H1 (cell line): ENCODE measurements around the gene PTPN9. TPM values are rescaled to one million over a fixed set of nuclear protein-coding genes. Genes with fewer than 3 reads are reported as not detected.

ENCODE experiments used
- CTCF ChIA-PET: fragments of 300-600 bp; sonication (Branson Sonifier 250); formaldehyde crosslinking; loops from one replicate; lab custom pipeline; 2021; ENCODE audit not compliant: partially characterized antibody; lab: Charles Lee
- POLR2A ChIA-PET: fragments of 300-600 bp; sonication (Branson Sonifier 250); formaldehyde crosslinking; loops from one replicate; lab custom pipeline; 2021; ENCODE audit warnings: inconsistent platforms; ENCODE audit not compliant: partially characterized antibody; lab: Charles Lee
- DNase-seq, 2 experiments: peaks; one replicate each; pipeline versions ENCODE4 v3.0.0 to v3.0.0-alpha.2; 2010 to 2022; ENCODE audit warnings: low spot score in 2 of 2, low read depth in 1 of 2, mixed read lengths in 1 of 2
- FAIRE-seq: peaks from 2 replicates; lab custom pipeline; 2011; peaks lifted over from hg19 to GRCh38; lab: Jason Lieb, UNC
- H2AFZ ChIP-seq: 2 replicates; pipeline ENCODE4 v1.8.1; 2012; ENCODE audit warnings: low read length, inconsistent platforms
- H2AK5ac ChIP-seq: 2 replicates; pipeline ENCODE4 v1.6.1; 2013; ENCODE audit warnings: low read depth, low read length
- H2BK120ac ChIP-seq: replicated peaks from 2 replicates; pipeline ENCODE3; 2013; ENCODE audit warnings: low read depth, low read length, inconsistent platforms
- H2BK12ac ChIP-seq: 2 replicates; pipeline ENCODE4 v1.6.1; 2013; ENCODE audit warnings: low read depth, low read length
- H2BK15ac ChIP-seq: 2 replicates; pipeline ENCODE4 v1.6.1; 2013; ENCODE audit warnings: low read length
- H2BK20ac ChIP-seq: 2 replicates; pipeline ENCODE4 v1.6.1; 2013; ENCODE audit warnings: low read length
- H2BK5ac ChIP-seq: 2 replicates; pipeline ENCODE4 v1.6.1; 2013; ENCODE audit warnings: low read depth, low read length
- H3K14ac ChIP-seq: 2 replicates; pipeline ENCODE4 v1.6.1; 2013; ENCODE audit warnings: inconsistent platforms; ENCODE audit not compliant: insufficient read length
- H3K18ac ChIP-seq: 2 replicates; pipeline ENCODE4 v1.6.1; 2013; ENCODE audit warnings: low read length; ENCODE audit errors: extremely low read depth
- H3K23ac ChIP-seq: 2 replicates; pipeline ENCODE4 v1.6.1; 2013; ENCODE audit warnings: inconsistent platforms; ENCODE audit not compliant: insufficient read length
- H3K23me2 ChIP-seq: 2 replicates; pipeline ENCODE4 v1.6.1; 2013; ENCODE audit warnings: low read depth, low read length
- H3K27ac ChIP-seq: 2 replicates; pipeline ENCODE4 v1.6.1; 2011; ENCODE audit warnings: low read depth, low read length, inconsistent platforms
- H3K27me3 ChIP-seq, 4 experiments: replicated peaks in 1 of 4; 1 replicate in 1 of 4; 2 replicates in 3 of 4; pipeline versions ENCODE4 v1.6.1 to v1.8.1; 2011 to 2013; ENCODE audit warnings: low read length in 3 of 4, mild to moderate bottlenecking in 3 of 4, inconsistent platforms in 2 of 4, mixed read lengths in 2 of 4, moderate library complexity in 1 of 4; ENCODE audit not compliant: control insufficient read depth in 3 of 4, insufficient read depth in 3 of 4; ENCODE audit errors: extremely low read depth in 1 of 4
- H3K36me3 ChIP-seq, 4 experiments: 2 replicates each; pipeline versions ENCODE4 v1.6.1 to v1.8.1; 2011 to 2013; ENCODE audit warnings: mild to moderate bottlenecking in 4 of 4, low read length in 3 of 4, moderate library complexity in 2 of 4, control low read depth in 1 of 4, inconsistent platforms in 1 of 4; ENCODE audit not compliant: insufficient read depth in 4 of 4, control insufficient read depth in 2 of 4
- H3K4ac ChIP-seq: replicated peaks from 2 replicates; pipeline ENCODE3; 2013; ENCODE audit warnings: low read length, low read depth, mixed read lengths, inconsistent platforms; ENCODE audit not compliant: insufficient read length
- H3K4me1 ChIP-seq, 4 experiments: replicated peaks in 1 of 4; 1 replicate in 1 of 4; 2 replicates in 3 of 4; pipeline versions ENCODE4 v1.6.1 to v1.8.1; 2011 to 2013; ENCODE audit warnings: low read length in 3 of 4, inconsistent platforms in 2 of 4, mixed read lengths in 1 of 4; ENCODE audit not compliant: insufficient read depth in 4 of 4, control insufficient read depth in 3 of 4
- H3K4me2 ChIP-seq, 2 experiments: 2 replicates each; pipeline versions ENCODE4 v1.6.1 to v1.8.1; 2011 to 2013; ENCODE audit warnings: low read depth in 2 of 2, low read length in 2 of 2, control low read depth in 1 of 2, inconsistent platforms in 1 of 2, mild to moderate bottlenecking in 1 of 2; ENCODE audit not compliant: insufficient read depth in 1 of 2
- H3K4me3 ChIP-seq, 4 experiments: fragments of 200-600, 300-600 bp in 1 of 4; sonication (generic), shearing (Covaris generic), sonication (Bioruptor Twin) in 1 of 4; 2 replicates each; pipeline versions ENCODE4 v1.5.1 to v1.8.1; 2011 to 2016; ENCODE audit warnings: low read length in 4 of 4, low read depth in 3 of 4, control low read depth in 2 of 4, inconsistent platforms in 2 of 4, mild to moderate bottlenecking in 2 of 4, mixed read lengths in 1 of 4, moderate library complexity in 1 of 4; ENCODE audit not compliant: insufficient read depth in 2 of 4; ENCODE audit errors: extremely low read depth in 1 of 4
- H3K56ac ChIP-seq: replicated peaks from 2 replicates; pipeline ENCODE3; 2013; ENCODE audit warnings: low read depth, mild to moderate bottlenecking, mixed read lengths, low read length, inconsistent platforms; ENCODE audit not compliant: insufficient read length
- H3K79me1 ChIP-seq: 2 replicates; pipeline ENCODE4 v1.6.1; 2013; ENCODE audit warnings: low read depth, low read length, control low read depth
- H3K79me2 ChIP-seq, 2 experiments: 2 replicates each; pipeline versions ENCODE4 v1.6.1 to v1.8.1; 2012 to 2013; ENCODE audit warnings: low read length in 2 of 2, mild to moderate bottlenecking in 2 of 2, inconsistent platforms in 1 of 2; ENCODE audit not compliant: insufficient read depth in 2 of 2, control insufficient read depth in 1 of 2
- H3K9ac ChIP-seq, 4 experiments: replicated peaks in 1 of 4; 1 replicate in 1 of 4; 2 replicates in 3 of 4; pipeline versions ENCODE4 v1.6.1 to v1.8.1; 2011 to 2013; ENCODE audit warnings: low read depth in 3 of 4, low read length in 3 of 4, control low read depth in 2 of 4, mild to moderate bottlenecking in 2 of 4, moderate library complexity in 2 of 4, inconsistent platforms in 1 of 4; ENCODE audit errors: extremely low read depth in 1 of 4
- H3K9me3 ChIP-seq, 2 experiments: 2 replicates each; pipeline versions ENCODE4 v1.6.1 to v1.8.1; 2012 to 2013; ENCODE audit warnings: mild to moderate bottlenecking in 2 of 2, moderate library complexity in 2 of 2, control low read depth in 1 of 2, inconsistent platforms in 1 of 2, low read depth in 1 of 2, low read length in 1 of 2, mixed read lengths in 1 of 2; ENCODE audit not compliant: insufficient read depth in 2 of 2
- H4K20me1 ChIP-seq, 2 experiments: replicated peaks in 1 of 2; 2 replicates each; pipeline versions ENCODE3 to v1.8.1; 2011 to 2013; ENCODE audit warnings: inconsistent platforms in 2 of 2, low read length in 2 of 2, mild to moderate bottlenecking in 1 of 2; ENCODE audit not compliant: insufficient read depth in 2 of 2, control insufficient read depth in 1 of 2
- H4K5ac ChIP-seq: 2 replicates; pipeline ENCODE4 v1.6.1; 2013; ENCODE audit warnings: low read length, low read depth, mixed read lengths, inconsistent platforms; ENCODE audit not compliant: insufficient read length
- H4K8ac ChIP-seq: 2 replicates; pipeline ENCODE4 v1.8.0; 2013; ENCODE audit warnings: mild to moderate bottlenecking, moderate library complexity, low read length, inconsistent platforms; ENCODE audit not compliant: insufficient read depth; ENCODE audit errors: extremely low read depth
- H4K91ac ChIP-seq: replicated peaks from 2 replicates; pipeline ENCODE3; 2013; ENCODE audit warnings: low read length, mixed read lengths, inconsistent platforms; ENCODE audit not compliant: insufficient read length
- CBX8 ChIP-seq: fragments of 300-800, 300-1000 bp; sonication (generic); IDR thresholded peaks from 2 replicates; pipeline ENCODE4 v1.7.1; 2016; ENCODE audit warnings: low read depth, low read length, borderline replicate concordance
- EP300 ChIP-seq, 2 experiments: IDR thresholded peaks; 1 replicate in 1 of 2; 2 replicates in 1 of 2; pipeline ENCODE4 v1.6.1; 2011 to 2012; ENCODE audit warnings: low read depth in 2 of 2, low read length in 2 of 2, mild to moderate bottlenecking in 2 of 2, borderline replicate concordance in 1 of 2, inconsistent platforms in 1 of 2, moderate library complexity in 1 of 2
- EZH2 ChIP-seq: fragments of 200-600 bp; sonication (generic); IDR thresholded peaks from 2 replicates; pipeline ENCODE4 v1.7.1; 2012; ENCODE audit warnings: low read depth, mild to moderate bottlenecking, moderate library complexity, low read length, inconsistent platforms; ENCODE audit not compliant: severe bottlenecking
- HDAC6 ChIP-seq: IDR thresholded peaks from one replicate; pipeline ENCODE4 v1.7.1; 2012; ENCODE audit warnings: low read depth, mild to moderate bottlenecking, inconsistent platforms, low read length, moderate library complexity
- SIX5 ChIP-seq: IDR thresholded peaks from 2 replicates; pipeline ENCODE4 v1.6.1; 2011; ENCODE audit warnings: mild to moderate bottlenecking, low read depth, low read length
- TAF1 ChIP-seq: IDR thresholded peaks from 2 replicates; pipeline ENCODE4 v1.6.1; 2011; ENCODE audit warnings: mild to moderate bottlenecking, low read depth, low read length
- TAF7 ChIP-seq: optimal IDR thresholded peaks from 2 replicates; pipeline ENCODE3; 2011; ENCODE audit warnings: low read depth, mild to moderate bottlenecking, inconsistent platforms, low read length, moderate library complexity, borderline replicate concordance
- WGBS, 2 experiments: shearing (Covaris generic) in 1 of 2; methylation state at CpG; one replicate each; pipeline versions ENCODE4 v1.1.6 to v1.1.7; 2013 to 2015; ENCODE audit warnings: low lambda C conversion rate in 2 of 2, mixed read lengths in 2 of 2, inconsistent platforms in 1 of 2, low coverage in 1 of 2, missing lambda C conversion rate in 1 of 2; ENCODE audit not compliant: insufficient replicate concordance in 2 of 2, insufficient coverage in 1 of 2, insufficient read length in 1 of 2; ENCODE audit errors: extremely low coverage in 1 of 2, missing lambda C conversion rate in 1 of 2; 5-methylcytosine and 5-hydroxymethylcytosine counted together
- polyA plus RNA-seq, 7 experiments: library from polyadenylated mRNA; depleted of rRNA in 3 of 7; stranded (reverse) in 5 of 7; unstranded in 2 of 7; fragments of >200 nt in 5 of 7; fragments of 200-250 nt in 2 of 7; gene quantifications; 1 replicate in 5 of 7; 2 replicates in 1 of 7; 4 replicates in 1 of 7; pipeline versions ENCODE4 v1.2.1 to v1.2.3, GENCODE V29; 2011 to 2013; ENCODE audit warnings: missing spikeins in 2 of 7, mixed read lengths in 2 of 7
- total RNA-seq: library from RNA; stranded (reverse); fragmentation: NEBNext Ultra II Directional; extraction: Animal tissue kit (Norgen Biotek cat#: 25700); gene quantifications from 2 replicates; pipeline ENCODE4 v1.2.1, GENCODE V29; 2021

Gene PTPN9
- total and polyA plus RNA-seq, 2 of the 8 experiments (the other 6 are each of a cell fraction or from before 2014, with no cell fraction given), result 46.6 to 57.4 TPM

DNA sequence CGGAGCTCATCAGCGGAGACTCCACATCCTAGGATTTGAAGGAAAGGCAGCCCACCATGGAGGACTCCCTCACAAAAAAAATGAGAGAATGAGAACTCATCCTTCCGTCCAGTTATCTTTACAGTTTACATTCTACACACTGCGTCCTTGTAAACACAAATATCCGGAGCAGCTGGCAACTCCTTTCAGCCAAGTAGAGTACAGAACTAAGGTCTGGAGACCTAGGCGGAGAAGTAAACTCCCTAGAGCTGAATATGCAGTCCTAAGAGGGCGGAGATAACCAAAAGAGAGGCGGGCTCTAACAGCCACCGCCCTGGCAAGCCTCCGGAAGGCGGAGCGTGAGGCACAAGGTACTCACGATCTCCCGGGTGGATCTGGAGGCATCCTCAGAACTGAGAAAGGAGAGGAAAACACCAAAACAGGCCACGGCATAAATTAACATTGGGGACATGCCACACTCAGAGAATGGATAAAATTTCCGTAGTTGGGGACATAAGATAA, 126.7 kb downstream of the PTPN9 start:
- peak; percentile 62 for FAIRE-seq
- CTCF ChIA-PET, result interaction anchor here (0.7 to 2.4 kb wide), 9 partner anchors 16 to 196 kb away, joined by 3 to 7 read pairs (median 3); partner anchors contain the start of genes MAN2C1 and SNX33
- TF ChIP-seq SIX5 (no peak), HDAC6 (no peak), EP300 (IDR thresholded peaks at IDR 0.05; ENCODE audit: borderline replicate concordance in 1 of 2, low read depth in 2 of 2, low read length in 2 of 2) (no peak), EZH2 (no peak), TAF7 (peak; percentile 86), TAF1 (no peak; the same call in 1 of the 2 replicates), CBX8 (no peak)

More for the DNA sequence above, 126.7 kb downstream of the PTPN9 start:
- Histone ChIP-seq H3K27me3 (no peaks in the 10 kb centered on the region), H4K20me1 (peaks cover 12 to 16% of the 10 kb centered on the region in 2 experiments), H3K56ac (no peak overlapping the region), H3K79me1 (0 out of 2 replicates have a peak, but pooled peaks cover 2% of the 10 kb centered on the region), H3K4me2 (peak overlapping the region; percentile 94 to 96), H2BK20ac (no peak overlapping the region), H3K36me3 (no peaks in the 10 kb centered on the region), H3K79me2 (peaks cover 21 to 36% of the 10 kb centered on the region in 2 experiments), H2BK5ac (peak overlapping the region; percentile 93), H2BK15ac (no peak overlapping the region), H3K9me3 (no peaks in the 10 kb centered on the region), H3K4me3 (peak overlapping the region; percentile 84 to 93 (median 90)), H3K14ac (no peak overlapping the region), H3K23me2 (peaks cover 22% of the 10 kb centered on the region), H2BK120ac (no peak overlapping the region), H3K18ac (peak overlapping the region; percentile 89), H3K9ac (peak overlapping the region in 3 of 4 experiments; percentile 90 to 96 (median 95); a peak in 6 of 7 replicates), H3K4ac (peak overlapping the region; percentile 5), H3K4me1 (peaks cover 0 to 8% (median 3%) of the 10 kb centered on the region in 4 experiments; a peak in 2 of 7 replicates), H4K91ac (peak overlapping the region; percentile 1), H2AFZ (no peak overlapping the region), H3K23ac (no peak overlapping the region), H2BK12ac (peak overlapping the region; percentile 7), H3K27ac (peak overlapping the region; percentile 92), H4K8ac (peak overlapping the region; percentile 41; the same call in 1 of the 2 replicates), H2AK5ac (peak overlapping the region; percentile 67), H4K5ac (peak overlapping the region; percentile 26)
- 1% methylated on average over 16 of the region's 16 CpGs; no CpG with 5 or more reads in 1 of the 2 experiments for WGBS, 2 experiments
- POLR2A ChIA-PET, result interaction anchor here (0.5 to 5.0 kb wide), 20 partner anchors 8 to 227 kb away, joined by 3 to 61 read pairs (median 6); partner anchors contain the start of genes IMP3, MAN2C1, PTPN9 and SNUPN
- peak in 1 of 2 experiments; percentile 76 for DNase-seq
